Activated CD8-positive, alpha-beta memory T cell treated with anti-CD3 and anti-CD28 coated beads for 1 hour (primary cell): ENCODE data around the gene SORCS3.

Experiments
- DNase-seq, 2 donors: peaks; one replicate each; pipeline ENCODE4 v3.0.0-alpha.2; 2020; ENCODE audit warnings: low read depth in 1 of 2; ENCODE audit errors: extremely low read depth in 1 of 2

Gene SORCS3

GRCh38 chr10:105243825-105244224 lies 602.7 kb downstream of the SORCS3 start:
- no peak for DNase-seq

DNA sequence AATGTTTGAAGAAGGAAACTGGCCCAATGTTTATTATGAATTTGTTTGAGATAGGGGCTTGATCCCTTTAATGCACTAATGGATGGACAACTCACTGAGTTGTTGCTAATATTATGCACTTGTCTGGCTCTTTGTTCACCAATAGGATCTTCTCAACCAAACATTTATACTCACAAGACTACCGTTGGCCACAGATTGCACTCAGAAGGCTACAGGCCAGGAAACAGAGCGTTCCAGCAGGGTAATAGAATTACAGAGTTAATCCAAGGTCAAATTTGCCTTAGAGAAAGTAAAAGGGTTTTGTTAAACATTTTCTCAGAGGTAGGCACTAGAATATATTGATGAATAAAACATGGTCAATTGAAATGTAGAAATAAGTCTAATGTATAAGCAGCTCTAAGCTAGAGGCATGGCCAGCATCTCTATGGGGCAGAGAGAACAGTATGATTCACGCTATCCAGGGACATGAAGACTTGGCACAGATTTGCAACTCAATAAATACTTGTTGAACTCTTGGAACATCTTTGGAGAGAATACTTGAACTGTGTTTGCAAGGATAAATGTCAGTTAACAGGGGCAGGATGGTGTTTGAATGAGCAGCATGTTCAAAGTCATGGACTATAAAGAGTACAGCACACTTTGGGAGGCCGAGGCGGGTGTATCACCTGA lies 606.9 kb downstream of the SORCS3 start:
- DNase-seq = no peak

DNA sequence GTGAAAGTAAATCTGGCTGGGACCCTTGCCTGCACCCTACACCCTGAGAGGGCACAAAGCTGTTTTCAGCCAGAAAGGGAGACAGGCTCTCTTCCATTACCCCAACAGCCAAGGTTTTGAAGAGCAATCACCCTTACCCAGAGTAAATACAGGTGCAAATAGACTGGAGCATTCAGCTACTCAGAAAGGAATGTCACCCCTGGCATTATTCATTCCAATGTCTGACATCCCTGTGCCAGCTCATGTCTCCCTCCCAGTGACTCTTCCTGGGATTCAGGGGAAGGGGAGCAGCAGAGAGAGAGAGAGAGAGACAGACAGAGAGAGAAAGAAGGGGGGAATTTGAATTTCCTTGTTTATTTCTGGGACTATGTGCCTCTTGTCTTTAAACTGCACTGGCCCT lies 611.8 kb downstream of the SORCS3 start:
- DNase-seq = no peak

DNA sequence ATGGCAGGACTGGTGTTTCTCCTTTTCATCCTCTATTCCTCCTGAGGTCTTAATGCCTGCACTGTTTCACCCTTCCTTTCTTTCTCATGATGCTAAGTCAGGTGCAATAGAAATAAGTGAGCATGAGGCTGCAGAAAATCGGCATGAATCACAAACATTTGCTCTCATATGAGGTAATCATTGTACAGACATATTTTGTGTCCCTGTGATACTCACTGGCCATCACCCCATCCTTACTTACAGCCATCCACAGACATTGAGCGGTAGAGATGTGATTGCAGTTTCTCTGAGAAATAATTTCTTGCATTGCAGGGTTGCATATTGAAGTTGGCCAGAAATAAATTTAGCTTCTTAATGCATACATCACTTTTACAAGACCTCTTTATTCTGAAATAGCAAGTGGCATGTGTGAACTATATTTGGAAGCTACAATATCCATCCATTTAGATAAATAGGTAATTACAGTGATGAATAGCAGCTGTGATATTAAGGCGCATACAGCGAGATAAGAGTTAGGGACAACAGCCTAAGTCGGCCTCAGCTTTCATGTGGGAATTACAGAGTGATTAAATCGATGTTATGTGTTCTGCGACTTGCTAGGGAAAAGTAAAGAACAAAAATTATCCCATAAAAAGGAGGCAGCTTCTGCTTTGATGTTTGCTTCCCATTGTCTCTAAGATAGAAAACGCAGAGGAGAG lies 612.6 kb downstream of the SORCS3 start:
- DNase-seq = no peak

DNA sequence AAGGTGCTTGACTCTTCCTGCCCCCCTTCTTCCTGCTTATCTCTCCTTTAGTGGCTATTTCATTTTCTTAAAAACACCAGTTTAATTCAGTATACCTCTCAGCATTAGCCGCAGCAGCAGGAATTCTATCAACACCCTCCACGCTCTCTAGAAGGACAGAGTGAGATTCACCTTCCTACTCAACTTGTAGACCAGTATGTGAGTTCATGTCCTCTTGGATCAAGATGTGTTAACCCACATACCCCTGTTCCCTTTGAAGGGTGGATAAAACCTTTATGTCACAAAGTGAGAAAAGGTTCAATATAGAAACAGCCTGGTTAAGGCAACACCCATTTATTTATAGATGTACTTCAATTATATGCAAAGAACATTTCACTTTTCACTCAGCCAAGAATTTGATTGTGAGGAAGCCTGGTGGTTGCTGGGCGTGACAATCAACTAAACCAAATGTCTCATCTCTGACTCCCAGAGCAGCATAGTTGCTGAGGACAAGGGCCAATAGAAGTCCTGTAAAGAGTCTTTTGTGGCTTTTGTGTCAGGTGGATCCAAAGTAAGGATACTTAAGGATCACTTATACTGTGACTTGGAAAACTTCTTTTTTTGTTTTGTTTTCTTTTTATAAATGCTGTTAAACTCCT lies 617.1 kb downstream of the SORCS3 start:
- no peak for DNase-seq

DNA sequence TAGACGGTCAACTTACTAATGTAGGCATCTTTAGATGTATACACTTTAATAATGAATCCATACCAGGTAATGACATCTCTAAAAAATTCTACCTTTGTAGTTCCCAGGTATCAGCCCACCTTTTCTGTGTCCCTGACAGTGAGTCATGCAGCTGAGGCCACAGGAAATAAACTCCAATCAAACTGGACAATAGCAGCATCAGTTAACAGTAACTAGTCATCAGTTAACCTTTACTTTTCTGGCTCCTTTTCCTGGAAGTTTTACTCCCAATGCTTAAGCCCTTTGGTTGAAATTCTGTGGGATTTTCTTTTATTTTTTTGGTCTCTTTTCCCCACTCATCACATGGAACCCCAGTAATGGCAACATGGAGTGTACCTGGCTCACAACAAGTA lies 617.6 kb downstream of the SORCS3 start:
- DNase-seq = no peak

DNA sequence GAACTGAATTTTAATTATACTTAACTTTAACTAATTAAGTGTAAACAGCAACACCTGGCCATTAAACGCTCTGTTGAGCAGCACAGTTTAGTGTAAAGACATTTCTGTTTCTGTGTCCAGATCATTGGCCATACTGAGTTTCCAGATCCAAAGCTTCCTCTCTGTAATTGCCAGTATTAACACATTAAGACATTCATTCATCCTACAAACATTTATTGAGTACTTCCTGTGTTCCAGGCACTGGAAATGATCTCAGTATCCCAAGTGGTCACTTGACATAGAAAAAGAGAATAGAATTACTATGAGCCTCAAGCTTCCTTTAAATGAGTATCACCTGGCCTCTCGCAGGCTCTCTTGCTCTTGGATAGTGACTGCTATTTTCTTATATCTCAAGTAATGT lies 618.1 kb downstream of the SORCS3 start:
- no peak for DNase-seq

DNA sequence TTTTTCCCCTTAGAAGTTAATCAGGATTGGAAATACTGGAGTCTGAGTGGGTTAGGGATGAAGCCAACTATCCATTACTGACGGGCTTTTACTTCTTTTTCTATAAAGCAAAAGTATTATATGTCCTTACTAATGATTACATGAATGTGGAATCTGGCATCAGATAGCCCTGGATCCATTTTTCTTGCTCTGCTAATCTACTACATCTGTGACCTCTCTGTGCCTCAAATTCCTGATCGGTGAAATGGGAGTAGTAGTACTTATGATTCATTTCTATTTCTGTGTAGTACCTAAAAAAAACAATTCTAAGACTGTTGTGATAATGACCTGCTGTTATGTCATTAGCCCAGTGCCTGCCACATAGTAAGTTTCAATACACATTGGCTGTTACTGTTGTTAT lies 621.6 kb downstream of the SORCS3 start:
- DNase-seq = no peak

- no peak for DNase-seq
These were observed 626.0 kb downstream of the SORCS3 start for GRCh38 chr10:105266966-105267539.

DNA sequence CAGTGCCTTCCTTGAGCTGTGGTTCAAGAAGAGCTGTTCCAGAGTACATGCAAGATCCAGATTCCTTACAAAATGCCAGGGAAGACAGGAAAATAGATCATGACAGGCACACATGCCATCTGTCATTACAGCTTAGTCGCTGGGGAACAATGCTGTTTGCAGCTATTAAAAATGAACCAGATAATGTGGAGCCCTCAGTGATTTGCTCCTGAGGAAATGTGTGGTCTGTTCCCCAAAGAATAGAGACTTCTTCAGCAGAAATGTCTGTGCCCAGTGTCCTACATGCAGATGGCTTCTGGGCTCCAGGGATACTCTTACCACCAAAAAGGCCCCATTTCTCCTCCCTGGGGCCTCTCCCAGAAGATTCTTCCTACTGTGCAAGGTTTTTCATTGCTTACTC lies 627.9 kb downstream of the SORCS3 start:
- no peak for DNase-seq

GRCh38 chr10:105269689-105270088 lies 628.6 kb downstream of the SORCS3 start:
- DNase-seq = no peak

DNA sequence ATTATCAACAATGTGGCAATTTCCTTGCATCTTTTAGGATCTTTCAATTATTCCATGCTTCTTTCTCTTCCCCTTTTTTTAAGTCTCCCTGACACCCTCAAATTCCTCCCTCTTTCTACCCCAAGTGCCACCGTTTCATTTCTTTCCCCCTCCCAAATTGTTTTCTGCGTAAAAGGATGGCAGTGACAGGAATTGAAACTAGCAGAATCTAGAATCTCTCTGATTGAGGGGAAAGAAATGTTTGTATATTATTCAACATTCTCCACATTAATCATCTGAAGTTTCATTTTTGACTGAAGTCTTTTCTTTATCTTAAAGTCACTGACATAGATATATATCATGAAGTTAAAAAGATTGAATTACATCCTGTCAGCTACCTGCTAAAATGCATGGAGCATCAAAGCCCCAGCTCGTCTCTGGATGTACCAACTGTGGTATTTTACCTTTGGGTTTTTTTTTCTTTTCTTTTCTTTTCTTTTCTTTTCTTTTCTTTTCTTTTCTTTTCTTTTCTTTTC lies 633.5 kb downstream of the SORCS3 start:
- no peak for DNase-seq

GRCh38 chr10:105278439-105278838 lies 637.3 kb downstream of the SORCS3 start:
- no peak for DNase-seq

- no peak for DNase-seq
These were observed 638.0 kb downstream of the SORCS3 start for GRCh38 chr10:105279101-105279500.

- no peak for DNase-seq
These were observed 639.8 kb downstream of the SORCS3 start for GRCh38 chr10:105280895-105281294.

DNA sequence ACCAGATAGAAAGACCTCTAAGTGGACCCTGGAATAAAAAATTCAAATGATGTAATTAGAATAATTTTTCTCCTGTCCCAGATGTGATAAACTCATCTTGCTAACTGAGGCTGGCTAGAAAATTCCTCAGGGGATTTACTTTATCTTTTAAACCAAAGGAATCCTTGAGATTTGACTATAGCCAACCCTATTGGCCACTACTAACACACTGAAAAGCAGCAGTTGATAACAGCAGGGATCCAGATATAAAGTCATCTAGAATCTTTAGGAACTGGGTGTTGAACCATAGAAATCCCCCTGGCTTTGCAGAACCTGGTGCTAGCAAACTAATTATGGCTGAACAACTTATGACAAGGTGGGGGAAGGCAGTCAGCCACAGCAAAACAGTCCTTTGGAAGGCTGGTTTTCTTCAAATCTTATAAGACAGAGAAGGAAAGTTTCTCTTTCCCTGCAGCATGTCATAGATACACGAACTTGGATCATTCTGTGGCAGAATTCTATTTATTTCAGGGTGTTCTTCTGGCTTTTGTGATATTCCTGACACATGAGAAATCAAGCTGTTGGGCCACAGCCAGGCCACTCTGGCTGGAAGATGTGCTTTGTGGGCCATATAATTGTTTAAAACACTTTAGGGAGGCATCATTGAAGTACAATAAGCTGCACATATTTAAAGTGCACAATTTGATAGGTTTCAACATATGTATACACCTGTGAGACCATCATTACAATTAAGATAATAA lies 643.6 kb downstream of the SORCS3 start:
- no peak for DNase-seq

DNA sequence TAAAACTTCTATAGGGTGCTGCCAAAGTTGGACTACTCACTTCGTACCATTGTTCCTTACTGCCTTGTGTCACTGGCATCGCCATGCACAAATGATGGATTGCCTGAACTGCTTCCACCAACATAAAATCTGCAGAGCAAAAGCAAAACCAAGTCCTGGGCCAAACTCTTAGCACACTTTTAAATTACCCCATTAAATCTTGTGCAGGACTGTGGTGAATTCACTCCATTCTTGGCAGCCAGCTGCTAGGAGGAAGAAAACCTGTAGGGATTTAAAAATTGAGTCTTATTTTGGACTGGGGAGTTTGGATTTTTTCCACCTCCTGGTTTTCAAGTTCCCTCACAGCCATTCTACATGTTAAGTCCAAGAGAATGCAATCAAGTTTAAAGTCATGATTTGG lies 646.9 kb downstream of the SORCS3 start:
- no peak for DNase-seq

- no peak for DNase-seq
These were observed 647.5 kb downstream of the SORCS3 start for GRCh38 chr10:105288613-105289012.

GRCh38 chr10:105291571-105291970 lies 650.5 kb downstream of the SORCS3 start:
- DNase-seq = no peak

DNA sequence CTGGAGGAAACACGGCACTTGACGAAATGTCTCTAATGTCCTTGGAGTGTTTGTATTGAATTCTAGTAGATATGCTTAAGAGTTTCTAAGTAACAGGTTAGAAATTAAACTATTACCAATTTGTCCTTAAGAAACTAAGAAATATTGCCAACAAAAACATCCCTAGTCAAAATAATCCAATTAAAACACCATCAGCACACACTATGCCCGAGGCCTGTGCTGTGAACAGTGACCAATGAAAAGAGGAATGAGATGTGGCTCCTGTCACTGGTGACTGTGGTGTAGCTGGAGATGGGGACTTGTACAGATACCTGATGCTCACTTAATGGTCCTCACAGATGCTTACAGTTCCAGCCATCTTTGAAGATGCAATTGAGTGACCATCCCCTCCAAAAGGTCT lies 651.1 kb downstream of the SORCS3 start:
- DNase-seq = no peak
